H1 (cell line): ENCODE results near the gene ZBTB46. TPM values are rescaled to one million over a fixed set of nuclear protein-coding genes. Genes with fewer than 3 reads are reported as not detected.
A peak's percentile ranks its signal among the peaks of the same experiment; 100 is the strongest.

Experiments
- CTCF ChIA-PET: fragments of 300-600 bp; sonication (Branson Sonifier 250); formaldehyde crosslinking; loops from one replicate; lab custom pipeline; 2021; ENCODE audit not compliant: partially characterized antibody; lab: Charles Lee
- POLR2A ChIA-PET: fragments of 300-600 bp; sonication (Branson Sonifier 250); formaldehyde crosslinking; loops from one replicate; lab custom pipeline; 2021; ENCODE audit warnings: inconsistent platforms; ENCODE audit not compliant: partially characterized antibody; lab: Charles Lee
- DNase-seq, 2 experiments: peaks; one replicate each; pipeline versions ENCODE4 v3.0.0 to v3.0.0-alpha.2; 2010 to 2022; ENCODE audit warnings: low spot score in 2 of 2, low read depth in 1 of 2, mixed read lengths in 1 of 2
- FAIRE-seq: peaks from 2 replicates; lab custom pipeline; 2011; peaks lifted over from hg19 to GRCh38; lab: Jason Lieb, UNC
- H2AFZ ChIP-seq: 2 replicates; pipeline ENCODE4 v1.8.1; 2012; ENCODE audit warnings: low read length, inconsistent platforms
- H2AK5ac ChIP-seq: 2 replicates; pipeline ENCODE4 v1.6.1; 2013; ENCODE audit warnings: low read depth, low read length
- H2BK120ac ChIP-seq: replicated peaks from 2 replicates; pipeline ENCODE3; 2013; ENCODE audit warnings: low read depth, low read length, inconsistent platforms
- H2BK12ac ChIP-seq: 2 replicates; pipeline ENCODE4 v1.6.1; 2013; ENCODE audit warnings: low read depth, low read length
- H2BK15ac ChIP-seq: 2 replicates; pipeline ENCODE4 v1.6.1; 2013; ENCODE audit warnings: low read length
- H2BK20ac ChIP-seq: 2 replicates; pipeline ENCODE4 v1.6.1; 2013; ENCODE audit warnings: low read length
- H2BK5ac ChIP-seq: 2 replicates; pipeline ENCODE4 v1.6.1; 2013; ENCODE audit warnings: low read depth, low read length
- H3K14ac ChIP-seq: 2 replicates; pipeline ENCODE4 v1.6.1; 2013; ENCODE audit warnings: inconsistent platforms; ENCODE audit not compliant: insufficient read length
- H3K18ac ChIP-seq: 2 replicates; pipeline ENCODE4 v1.6.1; 2013; ENCODE audit warnings: low read length; ENCODE audit errors: extremely low read depth
- H3K23ac ChIP-seq: 2 replicates; pipeline ENCODE4 v1.6.1; 2013; ENCODE audit warnings: inconsistent platforms; ENCODE audit not compliant: insufficient read length
- H3K23me2 ChIP-seq: 2 replicates; pipeline ENCODE4 v1.6.1; 2013; ENCODE audit warnings: low read depth, low read length
- H3K27ac ChIP-seq: 2 replicates; pipeline ENCODE4 v1.6.1; 2011; ENCODE audit warnings: low read depth, low read length, inconsistent platforms
- H3K27me3 ChIP-seq, 4 experiments: replicated peaks in 1 of 4; 1 replicate in 1 of 4; 2 replicates in 3 of 4; pipeline versions ENCODE4 v1.6.1 to v1.8.1; 2011 to 2013; ENCODE audit warnings: low read length in 3 of 4, mild to moderate bottlenecking in 3 of 4, inconsistent platforms in 2 of 4, mixed read lengths in 2 of 4, moderate library complexity in 1 of 4; ENCODE audit not compliant: control insufficient read depth in 3 of 4, insufficient read depth in 3 of 4; ENCODE audit errors: extremely low read depth in 1 of 4
- H3K36me3 ChIP-seq, 4 experiments: 2 replicates each; pipeline versions ENCODE4 v1.6.1 to v1.8.1; 2011 to 2013; ENCODE audit warnings: mild to moderate bottlenecking in 4 of 4, low read length in 3 of 4, moderate library complexity in 2 of 4, control low read depth in 1 of 4, inconsistent platforms in 1 of 4; ENCODE audit not compliant: insufficient read depth in 4 of 4, control insufficient read depth in 2 of 4
- H3K4ac ChIP-seq: replicated peaks from 2 replicates; pipeline ENCODE3; 2013; ENCODE audit warnings: low read length, low read depth, mixed read lengths, inconsistent platforms; ENCODE audit not compliant: insufficient read length
- H3K4me1 ChIP-seq, 4 experiments: replicated peaks in 1 of 4; 1 replicate in 1 of 4; 2 replicates in 3 of 4; pipeline versions ENCODE4 v1.6.1 to v1.8.1; 2011 to 2013; ENCODE audit warnings: low read length in 3 of 4, inconsistent platforms in 2 of 4, mixed read lengths in 1 of 4; ENCODE audit not compliant: insufficient read depth in 4 of 4, control insufficient read depth in 3 of 4
- H3K4me2 ChIP-seq, 2 experiments: 2 replicates each; pipeline versions ENCODE4 v1.6.1 to v1.8.1; 2011 to 2013; ENCODE audit warnings: low read depth in 2 of 2, low read length in 2 of 2, control low read depth in 1 of 2, inconsistent platforms in 1 of 2, mild to moderate bottlenecking in 1 of 2; ENCODE audit not compliant: insufficient read depth in 1 of 2
- H3K4me3 ChIP-seq, 4 experiments: fragments of 200-600, 300-600 bp in 1 of 4; sonication (generic), shearing (Covaris generic), sonication (Bioruptor Twin) in 1 of 4; 2 replicates each; pipeline versions ENCODE4 v1.5.1 to v1.8.1; 2011 to 2016; ENCODE audit warnings: low read length in 4 of 4, low read depth in 3 of 4, control low read depth in 2 of 4, inconsistent platforms in 2 of 4, mild to moderate bottlenecking in 2 of 4, mixed read lengths in 1 of 4, moderate library complexity in 1 of 4; ENCODE audit not compliant: insufficient read depth in 2 of 4; ENCODE audit errors: extremely low read depth in 1 of 4
- H3K56ac ChIP-seq: replicated peaks from 2 replicates; pipeline ENCODE3; 2013; ENCODE audit warnings: low read depth, mild to moderate bottlenecking, mixed read lengths, low read length, inconsistent platforms; ENCODE audit not compliant: insufficient read length
- H3K79me1 ChIP-seq: 2 replicates; pipeline ENCODE4 v1.6.1; 2013; ENCODE audit warnings: low read depth, low read length, control low read depth
- H3K79me2 ChIP-seq, 2 experiments: 2 replicates each; pipeline versions ENCODE4 v1.6.1 to v1.8.1; 2012 to 2013; ENCODE audit warnings: low read length in 2 of 2, mild to moderate bottlenecking in 2 of 2, inconsistent platforms in 1 of 2; ENCODE audit not compliant: insufficient read depth in 2 of 2, control insufficient read depth in 1 of 2
- H3K9ac ChIP-seq, 4 experiments: replicated peaks in 1 of 4; 1 replicate in 1 of 4; 2 replicates in 3 of 4; pipeline versions ENCODE4 v1.6.1 to v1.8.1; 2011 to 2013; ENCODE audit warnings: low read depth in 3 of 4, low read length in 3 of 4, control low read depth in 2 of 4, mild to moderate bottlenecking in 2 of 4, moderate library complexity in 2 of 4, inconsistent platforms in 1 of 4; ENCODE audit errors: extremely low read depth in 1 of 4
- H3K9me3 ChIP-seq, 2 experiments: 2 replicates each; pipeline versions ENCODE4 v1.6.1 to v1.8.1; 2012 to 2013; ENCODE audit warnings: mild to moderate bottlenecking in 2 of 2, moderate library complexity in 2 of 2, control low read depth in 1 of 2, inconsistent platforms in 1 of 2, low read depth in 1 of 2, low read length in 1 of 2, mixed read lengths in 1 of 2; ENCODE audit not compliant: insufficient read depth in 2 of 2
- H4K20me1 ChIP-seq, 2 experiments: replicated peaks in 1 of 2; 2 replicates each; pipeline versions ENCODE3 to v1.8.1; 2011 to 2013; ENCODE audit warnings: inconsistent platforms in 2 of 2, low read length in 2 of 2, mild to moderate bottlenecking in 1 of 2; ENCODE audit not compliant: insufficient read depth in 2 of 2, control insufficient read depth in 1 of 2
- H4K5ac ChIP-seq: 2 replicates; pipeline ENCODE4 v1.6.1; 2013; ENCODE audit warnings: low read length, low read depth, mixed read lengths, inconsistent platforms; ENCODE audit not compliant: insufficient read length
- H4K8ac ChIP-seq: 2 replicates; pipeline ENCODE4 v1.8.0; 2013; ENCODE audit warnings: mild to moderate bottlenecking, moderate library complexity, low read length, inconsistent platforms; ENCODE audit not compliant: insufficient read depth; ENCODE audit errors: extremely low read depth
- H4K91ac ChIP-seq: replicated peaks from 2 replicates; pipeline ENCODE3; 2013; ENCODE audit warnings: low read length, mixed read lengths, inconsistent platforms; ENCODE audit not compliant: insufficient read length
- ATF2 ChIP-seq: IDR thresholded peaks from 2 replicates; pipeline ENCODE4 v1.6.1; 2012; ENCODE audit warnings: low read length, inconsistent platforms
- BACH1 ChIP-seq: IDR thresholded peaks from 2 replicates; pipeline ENCODE4 v1.6.1; 2012; ENCODE audit warnings: low read length, improper control_type of control experiment
- GABPA ChIP-seq: IDR thresholded peaks from 2 replicates; pipeline ENCODE4 v1.6.1; 2011; ENCODE audit warnings: mild to moderate bottlenecking, low read length, moderate library complexity, borderline replicate concordance; ENCODE audit not compliant: insufficient read depth
- JUN ChIP-seq: IDR thresholded peaks from 2 replicates; pipeline ENCODE4 v1.6.1; 2011; ENCODE audit warnings: low read depth, mild to moderate bottlenecking, improper control_type of control experiment, low read length
- JUND ChIP-seq: IDR thresholded peaks from 2 replicates; pipeline ENCODE4 v1.6.1; 2011; ENCODE audit warnings: mild to moderate bottlenecking, improper control_type of control experiment, low read length
- RXRA ChIP-seq: IDR thresholded peaks from 2 replicates; pipeline ENCODE4 v1.6.1; 2011; ENCODE audit warnings: low read depth, mild to moderate bottlenecking, low read length, moderate library complexity; ENCODE audit not compliant: insufficient read depth
- SIRT6 ChIP-seq: IDR thresholded peaks from one replicate; pipeline ENCODE4 v1.7.1; 2012; ENCODE audit warnings: low read length, inconsistent platforms
- SP4 ChIP-seq: IDR thresholded peaks from 2 replicates; pipeline ENCODE4 v1.6.1; 2012; ENCODE audit warnings: low read length, inconsistent platforms
- SUZ12 ChIP-seq: fragments of 200-600 bp; sonication (generic); IDR thresholded peaks from 2 replicates; pipeline ENCODE4 v1.6.1; 2012; ENCODE audit warnings: mild to moderate bottlenecking, inconsistent platforms, low read length, moderate library complexity, mixed read lengths
- TAF1 ChIP-seq: IDR thresholded peaks from 2 replicates; pipeline ENCODE4 v1.6.1; 2011; ENCODE audit warnings: mild to moderate bottlenecking, low read depth, low read length
- TCF12 ChIP-seq: IDR thresholded peaks from 2 replicates; pipeline ENCODE4 v1.6.1; 2011; ENCODE audit warnings: low read depth, mild to moderate bottlenecking, low read length
- WGBS, 2 experiments: shearing (Covaris generic) in 1 of 2; methylation state at CpG; one replicate each; pipeline versions ENCODE4 v1.1.6 to v1.1.7; 2013 to 2015; ENCODE audit warnings: low lambda C conversion rate in 2 of 2, mixed read lengths in 2 of 2, inconsistent platforms in 1 of 2, low coverage in 1 of 2, missing lambda C conversion rate in 1 of 2; ENCODE audit not compliant: insufficient replicate concordance in 2 of 2, insufficient coverage in 1 of 2, insufficient read length in 1 of 2; ENCODE audit errors: extremely low coverage in 1 of 2, missing lambda C conversion rate in 1 of 2; 5-methylcytosine and 5-hydroxymethylcytosine counted together
- polyA plus RNA-seq, 7 experiments: library from polyadenylated mRNA; depleted of rRNA in 3 of 7; stranded (reverse) in 5 of 7; unstranded in 2 of 7; fragments of >200 nt in 5 of 7; fragments of 200-250 nt in 2 of 7; gene quantifications; 1 replicate in 5 of 7; 2 replicates in 1 of 7; 4 replicates in 1 of 7; pipeline versions ENCODE4 v1.2.1 to v1.2.3, GENCODE V29; 2011 to 2013; ENCODE audit warnings: missing spikeins in 2 of 7, mixed read lengths in 2 of 7
- total RNA-seq: library from RNA; stranded (reverse); fragmentation: NEBNext Ultra II Directional; extraction: Animal tissue kit (Norgen Biotek cat#: 25700); gene quantifications from 2 replicates; pipeline ENCODE4 v1.2.1, GENCODE V29; 2021

The ZBTB46 gene
- total and polyA plus RNA-seq, 2 of the 8 experiments (the other 6 are each of a cell fraction or from before 2014, with no cell fraction given), result 6.4 to 22.4 TPM

GRCh38 chr20:63700199-63701050, 130.6 kb downstream of the ZBTB46 start:
- H3K27ac ChIP-seq, result no peak overlapping the region
- no peak overlapping the region for H2BK15ac ChIP-seq
- H3K9ac ChIP-seq, result no peak overlapping the region; a peak in 1 of 7 replicates
- no peak overlapping the region for H3K4ac ChIP-seq
- H3K79me2 ChIP-seq, result no peaks in the 10 kb centered on the region
- H4K5ac ChIP-seq, result no peak overlapping the region
- H3K36me3 ChIP-seq, result peaks cover 0 to 10% (median 5%) of the 10 kb centered on the region in 4 experiments; a peak in 5 of 8 replicates
- H2AK5ac ChIP-seq, result no peak overlapping the region
- peaks cover 0 to 12% (median 7%) of the 10 kb centered on the region in 4 experiments; a peak in 4 of 7 replicates for H3K4me1 ChIP-seq
- no peak overlapping the region for H2BK12ac ChIP-seq
- H3K23me2 ChIP-seq, result peaks cover 5% of the 10 kb centered on the region; the same call in 1 of the 2 replicates
- H2AFZ ChIP-seq, result no peak overlapping the region
- no peak overlapping the region for H2BK5ac ChIP-seq
- 95% methylated on average over 43 of the region's 43 CpGs; no CpG with 5 or more reads in 1 of the 2 experiments for WGBS, 2 experiments
- H2BK20ac ChIP-seq, result no peak overlapping the region
- no peak overlapping the region for H4K91ac ChIP-seq
- no peaks in the 10 kb centered on the region for H3K9me3 ChIP-seq
- no peak overlapping the region for H3K18ac ChIP-seq
- no peak overlapping the region for H3K14ac ChIP-seq
- POLR2A ChIA-PET, result interaction anchor here (1.1 to 4.1 kb wide), 5 partner anchors 9 to 407 kb away, joined by 3 to 15 read pairs (median 5); partner anchors contain the start of genes RTEL1 and SLC2A4RG
- DNase-seq (no peak), FAIRE-seq (no peak)
- H3K56ac ChIP-seq, result no peak overlapping the region
- peaks cover 2 to 13% of the 10 kb centered on the region in 2 experiments for H4K20me1 ChIP-seq
- H3K4me2 ChIP-seq, result no peak overlapping the region
- H3K4me3 ChIP-seq, result no peak overlapping the region
- 0 out of 2 replicates have a peak overlapping the region, but pooled peaks have one; percentile 2 for H4K8ac ChIP-seq
- no peaks in the 10 kb centered on the region for H3K27me3 ChIP-seq
- H2BK120ac ChIP-seq, result no peak overlapping the region
- CTCF ChIA-PET, result interaction anchor here (0.7 kb wide), 1 partner anchor 109 kb away, joined by 3 read pairs; no protein-coding TSS in a partner anchor
- no peak overlapping the region for H3K23ac ChIP-seq
- 0 out of 2 replicates have a peak, but pooled peaks cover 2% of the 10 kb centered on the region for H3K79me1 ChIP-seq
- no peak for TF ChIP-seq SP4
- TF ChIP-seq RXRA, result no peak
- TF ChIP-seq SIRT6, result no peak
- no peak for TF ChIP-seq BACH1
- no peak for TF ChIP-seq SUZ12
- TF ChIP-seq JUN, result no peak
- TF ChIP-seq ATF2, result no peak
- TF ChIP-seq GABPA, result no peak
- TF ChIP-seq TAF1, result no peak
- TF ChIP-seq TCF12, result no peak
- no peak for TF ChIP-seq JUND
